Colonic mucosa (tissue), 4 donors: ENCODE data around the gene C10orf71. TPM values are rescaled to one million over a fixed set of nuclear protein-coding genes. Genes with fewer than 3 reads are reported as not detected.

Experiments
- DNase-seq: peaks from one replicate; pipeline ENCODE4 v3.0.0-alpha.2; 2020
- H3K27ac ChIP-seq: fragments of 200-600 bp; one replicate; pipeline ENCODE4 v1.8.0; 2021
- H3K27me3 ChIP-seq: fragments of 200-600 bp; one replicate; pipeline ENCODE4 v1.8.0; 2021
- H3K36me3 ChIP-seq: fragments of 200-600 bp; one replicate; pipeline ENCODE4 v1.8.0; 2021
- H3K4me1 ChIP-seq: fragments of 200-600 bp; one replicate; pipeline ENCODE4 v1.8.0; 2021; ENCODE audit warnings: mild to moderate bottlenecking
- H3K4me3 ChIP-seq: fragments of 200-600 bp; one replicate; pipeline ENCODE4 v1.8.0; 2021
- H3K9ac ChIP-seq, 2 donors: one replicate each; pipeline ENCODE4 v1.7.0; 2013; ENCODE audit warnings: control low read depth in 2 of 2, low read depth in 2 of 2, low read length in 2 of 2
- H3K9me3 ChIP-seq: fragments of 200-600 bp; one replicate; pipeline ENCODE4 v1.8.0; 2021
- CTCF ChIP-seq: fragments of 200-600 bp; IDR thresholded peaks from one replicate; pipeline ENCODE4 v1.8.0; 2022; ENCODE audit warnings: antibody characterized with exemption, mild to moderate bottlenecking
- intact Hi-C: fragments of 100-400 bp; cut with DNase I; formaldehyde crosslinking; loops from one replicate; pipeline ENCODE4 v1.14.1; 2022
- total RNA-seq, 2 donors: library from RNA; stranded (reverse); fragmentation: NEBNext Ultra II Directional in 1 of 2; extraction: Animal tissue kit (Norgen Biotek cat#: 25700) in 1 of 2; gene quantifications; one replicate each; pipeline ENCODE4 v1.2.1, GENCODE V29; 2021
- donor health status: healthy.
- donor health status: DM: no; HTN: no; CAD: no.
- donor health status: DM: no; HTN: no; CAD: no.

Gene C10orf71
- total RNA-seq, 2 donors from 2014 or later = not detected

GRCh38 chr10:49332768-49333167 lies 33.8 kb downstream of the C10orf71 start:
- H3K9me3 ChIP-seq = no peaks in the 10 kb centered on the region
- DNase-seq = no peak
- no peak overlapping the region for H3K4me3 ChIP-seq
- intact Hi-C loops = no loop called here
- no peaks in the 10 kb centered on the region for H3K36me3 ChIP-seq
- no peaks in the 10 kb centered on the region for H3K27me3 ChIP-seq
- H3K27ac ChIP-seq = no peak overlapping the region
- no peak for TF ChIP-seq CTCF
- H3K9ac ChIP-seq = no peak overlapping the region
- H3K4me1 ChIP-seq = no peaks in the 10 kb centered on the region

GRCh38 chr10:49333192-49333591 lies 34.2 kb downstream of the C10orf71 start:
- Histone ChIP-seq H3K27ac (no peak overlapping the region), H3K27me3 (no peaks in the 10 kb centered on the region), H3K4me1 (no peaks in the 10 kb centered on the region), H3K9ac (no peak overlapping the region), H3K9me3 (no peaks in the 10 kb centered on the region), H3K4me3 (no peak overlapping the region), H3K36me3 (no peaks in the 10 kb centered on the region)
- DNase-seq = no peak
- intact Hi-C loops = no loop called here
- no peak for TF ChIP-seq CTCF

- intact Hi-C loops = no loop called here
- no peak overlapping the region for H3K4me3 ChIP-seq
- DNase-seq = no peak
Observed at GRCh38 chr10:49334964-49335363, 36.0 kb downstream of the C10orf71 start.

GRCh38 chr10:49335364-49335972 lies 36.5 kb downstream of the C10orf71 start:
- H3K9ac ChIP-seq = no peak overlapping the region
- intact Hi-C loops = no loop called here
- H3K9me3 ChIP-seq = no peaks in the 10 kb centered on the region
- no peak for TF ChIP-seq CTCF
- H3K4me3 ChIP-seq = no peak overlapping the region
- no peak for DNase-seq
- no peaks in the 10 kb centered on the region for H3K36me3 ChIP-seq
- H3K4me1 ChIP-seq = no peaks in the 10 kb centered on the region
- H3K27ac ChIP-seq = no peak overlapping the region
- H3K27me3 ChIP-seq = no peaks in the 10 kb centered on the region

More at GRCh38 chr10:49334964-49335363, 36.0 kb downstream of the C10orf71 start:
- Histone ChIP-seq H3K27ac (no peak overlapping the region), H3K27me3 (no peaks in the 10 kb centered on the region), H3K4me1 (no peaks in the 10 kb centered on the region), H3K9me3 (no peaks in the 10 kb centered on the region), H3K9ac (no peak overlapping the region), H3K36me3 (no peaks in the 10 kb centered on the region)
- no peak for TF ChIP-seq CTCF

- TF ChIP-seq CTCF = no peak
- H3K4me3 ChIP-seq = no peak overlapping the region
- intact Hi-C loops = no loop called here
Observed at GRCh38 chr10:49338604-49339003, 39.6 kb downstream of the C10orf71 start.

More at GRCh38 chr10:49338604-49339003, 39.6 kb downstream of the C10orf71 start:
- Histone ChIP-seq H3K9ac (no peak overlapping the region), H3K36me3 (no peaks in the 10 kb centered on the region), H3K4me1 (no peaks in the 10 kb centered on the region), H3K27me3 (no peaks in the 10 kb centered on the region), H3K27ac (no peak overlapping the region), H3K9me3 (no peaks in the 10 kb centered on the region)
- no peak for DNase-seq
